Right atrium auricular region (tissue), 2 donors: ENCODE measurements around the gene RBMS2. TPM values are rescaled to one million over a fixed set of nuclear protein-coding genes. Genes with fewer than 3 reads are reported as not detected.

Experiments
- DNase-seq: peaks from one replicate; pipeline ENCODE4 v3.0.0-alpha.2; 2019; ENCODE audit warnings: low spot score
- H3K27ac ChIP-seq, 2 donors: fragments of 200-600 bp; sonication (generic); 1 replicate in 1 of 2; 2 replicates in 1 of 2; pipeline ENCODE4 v1.5.1; 2016 to 2019
- H3K27me3 ChIP-seq, 2 donors: fragments of 200-600 bp; sonication (generic); one replicate each; pipeline versions ENCODE4 v1.5.1 to v1.6.0; 2017 to 2019
- H3K36me3 ChIP-seq: fragments of 200-600 bp; sonication (generic); one replicate; pipeline ENCODE4 v1.5.1; 2016
- H3K4me1 ChIP-seq, 2 donors: fragments of 200-600 bp; sonication (generic); one replicate each; pipeline versions ENCODE4 v1.5.1 to v1.6.0; 2017 to 2019
- H3K4me3 ChIP-seq, 2 donors: fragments of 200-600 bp; sonication (generic); 1 replicate in 1 of 2; 2 replicates in 1 of 2; pipeline ENCODE4 v1.5.1; 2017 to 2019; ENCODE audit warnings: mild to moderate bottlenecking in 1 of 2, moderate library complexity in 1 of 2
- H3K9me3 ChIP-seq, 2 donors: fragments of 200-600 bp; sonication (generic); one replicate each; pipeline ENCODE4 v1.5.1; 2019
- CTCF ChIP-seq, 2 donors: fragments of 200-600 bp; sonication (generic); IDR thresholded peaks; one replicate each; pipeline ENCODE4 v1.5.1; 2019; ENCODE audit warnings: antibody characterized with exemption in 2 of 2
- total RNA-seq, 2 donors: library from RNA; depleted of rRNA; stranded (reverse); fragments of >200 nt; gene quantifications; one replicate each; pipeline ENCODE4 v1.1.0, GENCODE V29; 2016

RBMS2 gene
- total RNA-seq, 2 donors from 2014 or later: 12.8 to 28.5 TPM

GRCh38 chr12:56591126-56591525 is 69.5 kb downstream of the RBMS2 start:
- Histone ChIP-seq H3K9me3 (no peaks in the 10 kb centered on the region), H3K4me3 (no peak overlapping the region), H3K4me1 (peaks cover 0 to 12% of the 10 kb centered on the region in 2 donors), H3K27ac (no peak overlapping the region), H3K36me3 (peaks cover 26% of the 10 kb centered on the region), H3K27me3 (no peaks in the 10 kb centered on the region)
- no peak for TF ChIP-seq CTCF (IDR thresholded peaks at IDR 0.05)
- no peak for DNase-seq

- H3K9me3 ChIP-seq: no peaks in the 10 kb centered on the region
- H3K4me1 ChIP-seq: peaks cover 0 to 12% of the 10 kb centered on the region in 2 donors
- H3K27ac ChIP-seq: no peak overlapping the region
- H3K4me3 ChIP-seq: no peak overlapping the region
- DNase-seq: no peak
- peaks cover 23% of the 10 kb centered on the region for H3K36me3 ChIP-seq
- H3K27me3 ChIP-seq: no peaks in the 10 kb centered on the region
- no peak for TF ChIP-seq CTCF (IDR thresholded peaks at IDR 0.05)
These were observed 70.3 kb downstream of the RBMS2 start for GRCh38 chr12:56591961-56592360.

- H3K9me3 ChIP-seq: no peaks in the 10 kb centered on the region
- peak overlapping the region; percentile 27 to 37 for H3K27ac ChIP-seq
- H3K4me1 ChIP-seq: peaks cover 0 to 12% of the 10 kb centered on the region in 2 donors
- H3K4me3 ChIP-seq: no peak overlapping the region
- TF ChIP-seq CTCF (IDR thresholded peaks at IDR 0.05): peak; percentile 65 to 82
- no peaks in the 10 kb centered on the region for H3K27me3 ChIP-seq
- peaks cover 18% of the 10 kb centered on the region for H3K36me3 ChIP-seq
- peak; percentile 71 for DNase-seq
These were observed 72.4 kb downstream of the RBMS2 start for GRCh38 chr12:56593909-56594621.

GRCh38 chr12:56596815-56597214 is 75.2 kb downstream of the RBMS2 start:
- Histone ChIP-seq H3K4me3 (no peak overlapping the region), H3K4me1 (peaks cover 0 to 12% of the 10 kb centered on the region in 2 donors), H3K27me3 (no peaks in the 10 kb centered on the region), H3K9me3 (no peaks in the 10 kb centered on the region), H3K36me3 (peaks cover 44% of the 10 kb centered on the region), H3K27ac (no peak overlapping the region)
- no peak for DNase-seq
- no peak for TF ChIP-seq CTCF (IDR thresholded peaks at IDR 0.05)

GRCh38 chr12:56599041-56599440 is 77.4 kb downstream of the RBMS2 start:
- Histone ChIP-seq H3K4me1 (peaks cover 0 to 3% of the 10 kb centered on the region in 2 donors), H3K9me3 (no peaks in the 10 kb centered on the region), H3K27ac (no peak overlapping the region), H3K36me3 (peaks cover 66% of the 10 kb centered on the region), H3K27me3 (no peaks in the 10 kb centered on the region), H3K4me3 (no peak overlapping the region)
- no peak for TF ChIP-seq CTCF (IDR thresholded peaks at IDR 0.05)
- no peak for DNase-seq

GRCh38 chr12:56599797-56600196 is 78.2 kb downstream of the RBMS2 start:
- Histone ChIP-seq H3K36me3 (peaks cover 73% of the 10 kb centered on the region), H3K9me3 (no peaks in the 10 kb centered on the region), H3K4me1 (no peaks in the 10 kb centered on the region), H3K27me3 (no peaks in the 10 kb centered on the region), H3K4me3 (no peak overlapping the region), H3K27ac (no peak overlapping the region)
- no peak for DNase-seq
- TF ChIP-seq CTCF (IDR thresholded peaks at IDR 0.05): no peak
